ENCODE measurements around the gene OCSTAMP. TPM values are rescaled to one million over a fixed set of nuclear protein-coding genes. Genes with fewer than 3 reads are reported as not detected.

OCSTAMP gene
- total and polyA plus RNA-seq, 7 experiments from 2014 or later = not detected

DNA sequence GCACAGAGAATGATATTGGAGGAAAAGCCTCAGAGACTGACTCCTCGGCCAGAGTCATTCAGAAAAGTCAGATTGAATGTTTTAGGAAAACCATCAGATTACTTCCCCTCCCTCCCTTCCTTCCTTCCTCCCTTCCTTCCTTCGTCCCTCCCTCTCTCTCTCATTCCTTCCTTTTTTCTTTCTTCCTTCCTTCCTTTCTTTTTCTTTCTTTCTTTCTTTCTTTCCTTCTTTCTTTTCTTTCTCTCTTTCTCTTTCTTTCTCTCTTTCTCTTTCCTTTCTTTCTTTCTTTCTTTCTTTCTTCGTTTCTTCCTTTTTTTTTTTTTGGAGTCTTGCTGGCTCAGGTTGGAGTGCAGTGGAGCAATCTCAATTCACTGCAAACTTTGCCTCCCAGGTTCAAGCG, 7.4 kb downstream of the OCSTAMP start:
- DNase-seq (no peak), ATAC-seq (no peak)
- Histone ChIP-seq H3K4me1 (ENCODE audit: control insufficient read depth in 2 of 2, insufficient read depth in 2 of 2, low read length in 2 of 2) (peaks cover 0 to 17% of the 10 kb centered on the region in 2 donors), H3K36me3 (ENCODE audit: control insufficient read depth in 2 of 3, insufficient read depth in 3 of 3, low read length in 3 of 3) (no peaks in the 10 kb centered on the region), H3K27me3 (ENCODE audit: control insufficient read depth in 2 of 2, insufficient read depth in 2 of 2, low read length in 2 of 2) (no peaks in the 10 kb centered on the region), H3K4me3 (ENCODE audit: low read length) (no peak overlapping the region), H3K27ac (ENCODE audit: low read depth, low read length) (no peak overlapping the region), H3K9me3 (ENCODE audit: control insufficient read depth in 2 of 3, low read length in 3 of 3) (no peaks in the 10 kb centered on the region)
- Mint-ChIP-seq H3K36me3 (no peaks in the 10 kb centered on the region), H3K4me1 (peaks cover 0 to 25% (median 0%) of the 10 kb centered on the region in 7 donors), H3K9me3 (no peaks in the 10 kb centered on the region), H3K27ac (no peak overlapping the region), H3K27me3 (peaks cover 4 to 12% (median 8%) of the 10 kb centered on the region in 5 donors), H3K4me3 (no peak overlapping the region)
- CTCF ChIA-PET = no interaction called here
- POLR2A ChIA-PET = no interaction called here
- intact Hi-C loops (cut with micrococcal nuclease) = no loop called here

DNA sequence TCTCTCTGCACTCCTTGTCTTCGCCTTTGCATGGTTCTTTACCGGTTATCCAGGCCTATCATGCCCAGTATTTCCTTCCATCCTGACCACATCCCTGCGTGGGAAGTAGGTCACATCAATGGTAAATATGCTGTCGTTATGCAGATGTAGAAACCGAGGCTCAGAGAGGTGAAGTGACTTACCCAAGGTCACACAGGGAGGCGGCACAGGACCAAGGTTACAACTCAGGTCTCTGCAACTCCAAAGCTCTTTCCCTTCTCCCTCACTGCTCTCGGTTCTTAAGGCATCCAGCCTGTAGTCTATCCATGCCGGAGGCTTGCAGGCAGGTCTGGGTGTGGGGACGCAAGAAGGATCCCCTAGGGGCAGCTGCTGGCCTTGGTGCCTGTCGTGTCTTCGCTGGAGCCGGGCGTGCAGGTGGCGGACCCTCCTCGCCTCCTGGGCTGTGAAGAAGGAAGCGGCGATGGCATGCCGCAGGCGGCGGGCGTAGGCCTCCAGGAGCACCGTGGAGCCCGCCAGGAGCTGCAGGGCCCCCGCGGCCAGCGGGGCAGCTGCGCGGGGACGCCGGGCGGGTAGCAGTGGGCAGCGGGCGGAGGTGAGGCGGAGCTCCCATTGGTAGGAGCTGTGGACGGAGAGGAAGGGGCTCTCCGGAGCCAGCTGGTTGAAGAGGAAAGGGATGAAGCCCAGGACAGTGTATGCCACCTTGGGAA, 9.1 kb downstream of the OCSTAMP start:
- Mint-ChIP-seq H3K9me3 (peaks cover 0 to 1% (median 0%) of the 10 kb centered on the region in 11 donors), H3K36me3 (no peaks in the 10 kb centered on the region), H3K4me1 (peaks cover 0 to 25% (median 0%) of the 10 kb centered on the region in 7 donors), H3K4me3 (no peak overlapping the region), H3K27ac (no peak overlapping the region), H3K27me3 (peaks cover 4 to 19% (median 16%) of the 10 kb centered on the region in 5 donors)
- ChIA-PET CTCF (no interaction called here), POLR2A (no interaction called here)
- Histone ChIP-seq H3K9me3 (ENCODE audit: control insufficient read depth in 2 of 3, low read length in 3 of 3) (no peaks in the 10 kb centered on the region), H3K4me3 (ENCODE audit: low read length) (no peak overlapping the region), H3K27me3 (ENCODE audit: control insufficient read depth in 2 of 2, insufficient read depth in 2 of 2, low read length in 2 of 2) (no peaks in the 10 kb centered on the region), H3K27ac (ENCODE audit: low read depth, low read length) (no peak overlapping the region), H3K4me1 (ENCODE audit: control insufficient read depth in 2 of 2, insufficient read depth in 2 of 2, low read length in 2 of 2) (peaks cover 0 to 17% of the 10 kb centered on the region in 2 donors), H3K36me3 (ENCODE audit: control insufficient read depth in 2 of 3, insufficient read depth in 3 of 3, low read length in 3 of 3) (no peaks in the 10 kb centered on the region)
- no peak for DNase-seq
- intact Hi-C loops (cut with micrococcal nuclease) = no loop called here
- ATAC-seq = no peak

DNA sequence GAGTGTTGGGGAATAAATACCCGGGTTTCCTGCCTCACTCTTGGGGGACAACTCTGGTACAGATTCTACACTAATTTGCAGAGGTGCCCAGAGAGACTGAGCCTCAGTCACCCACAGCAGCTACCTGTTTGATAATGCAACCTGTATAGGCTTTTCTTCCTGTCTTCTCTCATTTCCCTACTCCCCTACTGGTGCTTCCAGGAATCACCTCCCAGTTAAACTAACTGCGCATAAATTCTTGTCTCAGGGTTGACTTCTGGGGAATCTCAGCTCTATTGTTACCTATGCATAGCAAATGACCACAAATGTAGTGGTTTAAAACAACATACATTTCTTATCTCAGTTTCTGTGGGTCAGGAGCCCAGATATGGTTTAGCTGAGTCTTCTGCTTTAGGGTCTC, 11.3 kb downstream of the OCSTAMP start:
- Mint-ChIP-seq H3K4me3 (no peak overlapping the region), H3K27me3 (peaks cover 4 to 28% (median 18%) of the 10 kb centered on the region in 5 donors), H3K27ac (no peak overlapping the region), H3K9me3 (peaks cover 0 to 1% (median 0%) of the 10 kb centered on the region in 11 donors), H3K36me3 (no peaks in the 10 kb centered on the region), H3K4me1 (peaks cover 0 to 10% (median 0%) of the 10 kb centered on the region in 7 donors)
- Histone ChIP-seq H3K4me1 (ENCODE audit: control insufficient read depth in 2 of 2, insufficient read depth in 2 of 2, low read length in 2 of 2) (no peaks in the 10 kb centered on the region), H3K36me3 (ENCODE audit: control insufficient read depth in 2 of 3, insufficient read depth in 3 of 3, low read length in 3 of 3) (no peaks in the 10 kb centered on the region), H3K9me3 (ENCODE audit: control insufficient read depth in 2 of 3, low read length in 3 of 3) (no peaks in the 10 kb centered on the region), H3K27me3 (ENCODE audit: control insufficient read depth in 2 of 2, insufficient read depth in 2 of 2, low read length in 2 of 2) (no peaks in the 10 kb centered on the region), H3K4me3 (ENCODE audit: low read length) (no peak overlapping the region), H3K27ac (ENCODE audit: low read depth, low read length) (no peak overlapping the region)
- ChIA-PET POLR2A (no interaction called here), CTCF (no interaction called here)
- DNase-seq (no peak), ATAC-seq (no peak)
- intact Hi-C loops (cut with micrococcal nuclease) = no loop called here

DNA sequence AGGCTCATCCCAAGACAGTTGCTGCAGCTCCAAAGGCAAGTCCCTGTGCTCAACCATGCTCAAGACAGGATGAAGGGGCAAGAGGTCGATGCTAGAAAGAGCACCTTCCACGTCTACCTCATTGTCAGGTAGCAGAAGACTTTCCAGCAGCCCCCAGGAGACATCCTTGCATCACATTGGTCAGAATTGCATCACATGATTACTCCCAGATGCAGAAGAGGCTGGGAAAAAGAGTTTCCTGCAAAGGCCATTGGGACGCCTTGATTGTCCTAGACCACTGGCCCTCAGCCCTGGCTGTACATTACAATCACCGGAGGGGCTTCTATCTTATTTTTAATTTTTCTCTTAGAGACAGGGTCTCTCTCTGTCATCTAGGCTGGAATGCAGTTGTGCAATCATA, 19.8 kb downstream of the OCSTAMP start:
- Mint-ChIP-seq H3K36me3 (no peaks in the 10 kb centered on the region), H3K9me3 (no peaks in the 10 kb centered on the region), H3K4me1 (no peaks in the 10 kb centered on the region), H3K27ac (no peak overlapping the region), H3K27me3 (peaks cover 18 to 36% (median 26%) of the 10 kb centered on the region in 5 donors), H3K4me3 (no peak overlapping the region)
- Histone ChIP-seq H3K36me3 (ENCODE audit: control insufficient read depth in 2 of 3, insufficient read depth in 3 of 3, low read length in 3 of 3) (no peaks in the 10 kb centered on the region), H3K27me3 (ENCODE audit: control insufficient read depth in 2 of 2, insufficient read depth in 2 of 2, low read length in 2 of 2) (no peaks in the 10 kb centered on the region), H3K27ac (ENCODE audit: low read depth, low read length) (no peak overlapping the region), H3K4me1 (ENCODE audit: control insufficient read depth in 2 of 2, insufficient read depth in 2 of 2, low read length in 2 of 2) (no peaks in the 10 kb centered on the region), H3K4me3 (ENCODE audit: low read length) (no peak overlapping the region), H3K9me3 (ENCODE audit: control insufficient read depth in 2 of 3, low read length in 3 of 3) (no peaks in the 10 kb centered on the region)
- DNase-seq (no peak), ATAC-seq (no peak)
- intact Hi-C loops (cut with micrococcal nuclease) = no loop called here
- ChIA-PET CTCF (no interaction called here), POLR2A (no interaction called here)

DNA sequence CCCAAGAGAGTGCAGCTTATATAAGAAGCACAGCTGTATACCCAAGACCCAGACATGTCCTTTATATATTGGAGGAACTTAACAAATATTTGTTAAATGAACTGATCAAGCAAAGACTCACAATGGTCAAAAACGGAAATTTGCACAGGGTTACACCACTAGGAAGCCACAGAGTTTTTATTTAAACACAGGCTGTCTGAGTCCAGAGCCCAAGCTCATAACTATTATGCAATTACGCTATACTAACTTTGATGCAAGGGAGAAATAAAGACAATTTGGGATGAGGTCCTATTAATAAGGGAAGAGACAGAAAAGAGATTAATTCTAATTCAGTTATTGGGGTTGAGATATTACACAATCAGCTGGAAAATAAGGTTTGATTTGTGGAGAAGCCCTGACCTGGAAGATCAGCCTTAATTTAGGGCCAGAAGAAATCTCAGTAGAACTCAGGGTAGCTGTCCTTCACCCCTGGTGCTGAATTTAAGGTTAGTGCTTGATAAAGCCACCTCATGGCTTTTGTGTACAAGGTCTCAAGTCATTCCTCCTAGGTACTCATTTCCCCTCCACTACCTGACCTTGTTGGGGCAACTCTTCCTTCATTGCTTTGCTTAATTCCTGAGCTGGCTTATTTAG, 26.6 kb downstream of the OCSTAMP start:
- H3K9me3 Mint-ChIP-seq = peaks cover 0 to 9% (median 0%) of the 10 kb centered on the region in 11 donors
- no peak overlapping the region for H3K4me3 ChIP-seq (ENCODE audit: low read length)
- H3K4me3 Mint-ChIP-seq = no peak overlapping the region
- no peaks in the 10 kb centered on the region for H3K4me1 ChIP-seq (ENCODE audit: control insufficient read depth in 2 of 2, insufficient read depth in 2 of 2, low read length in 2 of 2)
- no peak overlapping the region for H3K27ac Mint-ChIP-seq
- no peaks in the 10 kb centered on the region for H3K4me1 Mint-ChIP-seq
- no peaks in the 10 kb centered on the region for H3K36me3 ChIP-seq (ENCODE audit: control insufficient read depth in 2 of 3, insufficient read depth in 3 of 3, low read length in 3 of 3)
- intact Hi-C loops (cut with micrococcal nuclease) = no loop called here
- H3K36me3 Mint-ChIP-seq = no peaks in the 10 kb centered on the region
- no peak for ATAC-seq
- POLR2A ChIA-PET = no interaction called here
- no peak for DNase-seq
- no peak overlapping the region for H3K27ac ChIP-seq (ENCODE audit: low read depth, low read length)
- peaks cover 11 to 37% (median 32%) of the 10 kb centered on the region in 5 donors for H3K27me3 Mint-ChIP-seq
- no peaks in the 10 kb centered on the region for H3K27me3 ChIP-seq (ENCODE audit: control insufficient read depth in 2 of 2, insufficient read depth in 2 of 2, low read length in 2 of 2)
- CTCF ChIA-PET = no interaction called here
- H3K9me3 ChIP-seq (ENCODE audit: control insufficient read depth in 2 of 3, low read length in 3 of 3) = no peaks in the 10 kb centered on the region

DNA sequence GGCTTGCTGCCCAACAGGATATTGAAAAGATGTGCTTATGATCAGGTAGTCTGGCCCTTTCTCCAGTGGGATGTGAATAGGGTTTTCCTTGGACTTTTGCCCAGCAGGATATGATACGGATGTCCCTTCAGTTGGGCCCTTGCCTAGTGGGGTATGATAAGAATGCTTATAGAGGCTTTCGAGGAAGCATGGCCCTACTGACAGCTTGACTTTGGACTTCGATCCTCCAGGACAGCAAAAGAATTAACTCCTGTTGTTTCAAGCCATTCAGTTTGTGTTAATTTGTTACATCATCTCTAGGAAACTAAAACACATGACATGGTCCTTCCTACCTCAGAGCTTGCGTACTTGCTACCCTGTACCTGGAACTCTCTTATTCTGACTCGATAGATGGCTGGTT, 27.3 kb downstream of the OCSTAMP start:
- no peaks in the 10 kb centered on the region for H3K4me1 ChIP-seq (ENCODE audit: control insufficient read depth in 2 of 2, insufficient read depth in 2 of 2, low read length in 2 of 2)
- intact Hi-C loops (cut with micrococcal nuclease) = no loop called here
- Mint-ChIP-seq H3K36me3 (no peaks in the 10 kb centered on the region), H3K9me3 (peaks cover 0 to 9% (median 0%) of the 10 kb centered on the region in 11 donors), H3K27me3 (peaks cover 8 to 40% (median 27%) of the 10 kb centered on the region in 5 donors), H3K4me1 (no peaks in the 10 kb centered on the region), H3K4me3 (no peak overlapping the region), H3K27ac (no peak overlapping the region)
- DNase-seq (no peak), ATAC-seq (no peak)
- H3K27ac ChIP-seq (ENCODE audit: low read depth, low read length) = no peak overlapping the region
- ChIA-PET CTCF (no interaction called here), POLR2A (no interaction called here)
- no peaks in the 10 kb centered on the region for H3K36me3 ChIP-seq (ENCODE audit: control insufficient read depth in 2 of 3, insufficient read depth in 3 of 3, low read length in 3 of 3)
- no peaks in the 10 kb centered on the region for H3K27me3 ChIP-seq (ENCODE audit: control insufficient read depth in 2 of 2, insufficient read depth in 2 of 2, low read length in 2 of 2)
- H3K4me3 ChIP-seq (ENCODE audit: low read length) = no peak overlapping the region
- no peaks in the 10 kb centered on the region for H3K9me3 ChIP-seq (ENCODE audit: control insufficient read depth in 2 of 3, low read length in 3 of 3)
